ENCODE results near the gene KCNN1.

The KCNN1 gene

DNA sequence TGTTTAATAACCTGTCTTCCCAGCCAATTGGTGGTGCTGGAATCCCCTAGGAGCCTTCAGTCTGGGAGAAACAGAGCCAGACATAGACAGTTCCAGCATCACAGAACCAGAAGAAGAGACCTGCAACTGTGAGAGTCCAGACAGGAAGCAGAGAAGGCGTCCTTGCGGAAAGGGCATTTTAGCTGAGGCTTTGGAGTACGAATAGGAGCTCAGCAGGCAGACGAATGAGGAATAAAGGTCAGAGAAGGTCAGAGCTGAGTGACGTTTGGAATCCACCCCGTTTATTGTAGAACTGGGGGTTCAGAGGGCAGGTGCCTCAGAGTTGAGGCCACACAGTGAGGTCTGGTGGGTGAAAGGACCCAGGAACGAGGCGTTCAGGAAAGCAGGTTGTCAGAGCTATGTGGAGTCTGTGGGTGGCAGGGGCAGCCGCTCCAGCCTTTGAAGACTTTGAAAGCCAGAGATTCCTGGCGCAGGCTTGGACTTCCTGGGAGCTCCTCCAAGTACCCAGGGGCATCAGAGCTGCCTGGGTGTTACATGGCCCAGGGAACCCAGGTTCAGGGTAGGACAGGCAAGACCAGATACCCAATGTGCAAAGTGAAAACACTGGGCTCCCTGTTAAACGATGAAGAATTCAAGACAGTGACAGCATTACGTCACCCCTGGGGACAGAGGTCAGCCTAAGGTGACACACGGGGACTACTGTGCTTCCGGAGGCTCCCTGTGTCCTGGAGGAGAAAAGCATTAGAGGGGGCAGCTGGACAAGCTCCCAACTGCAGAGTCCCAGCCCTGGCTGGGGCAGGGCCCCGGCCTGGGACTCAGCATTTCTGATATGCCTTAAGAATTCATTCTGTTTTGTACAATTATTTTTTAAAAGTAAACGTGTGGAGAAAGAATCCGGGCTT, 46.6 kb downstream of the KCNN1 start:
- TF ChIP-seq, protein P1, sequence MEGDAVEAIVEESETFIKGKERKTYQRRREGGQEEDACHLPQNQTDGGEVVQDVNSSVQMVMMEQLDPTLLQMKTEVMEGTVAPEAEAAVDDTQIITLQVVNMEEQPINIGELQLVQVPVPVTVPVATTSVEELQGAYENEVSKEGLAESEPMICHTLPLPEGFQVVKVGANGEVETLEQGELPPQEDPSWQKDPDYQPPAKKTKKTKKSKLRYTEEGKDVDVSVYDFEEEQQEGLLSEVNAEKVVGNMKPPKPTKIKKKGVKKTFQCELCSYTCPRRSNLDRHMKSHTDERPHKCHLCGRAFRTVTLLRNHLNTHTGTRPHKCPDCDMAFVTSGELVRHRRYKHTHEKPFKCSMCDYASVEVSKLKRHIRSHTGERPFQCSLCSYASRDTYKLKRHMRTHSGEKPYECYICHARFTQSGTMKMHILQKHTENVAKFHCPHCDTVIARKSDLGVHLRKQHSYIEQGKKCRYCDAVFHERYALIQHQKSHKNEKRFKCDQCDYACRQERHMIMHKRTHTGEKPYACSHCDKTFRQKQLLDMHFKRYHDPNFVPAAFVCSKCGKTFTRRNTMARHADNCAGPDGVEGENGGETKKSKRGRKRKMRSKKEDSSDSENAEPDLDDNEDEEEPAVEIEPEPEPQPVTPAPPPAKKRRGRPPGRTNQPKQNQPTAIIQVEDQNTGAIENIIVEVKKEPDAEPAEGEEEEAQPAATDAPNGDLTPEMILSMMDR (conservative IDR thresholded peaks at IDR 0.05; ENCODE audit: low read depth, low read length): no peak
- no peak for DNase-seq (ENCODE audit: low read depth)
- H3K4me3 ChIP-seq (ENCODE audit: low read depth, low read length): no peak overlapping the region

DNA sequence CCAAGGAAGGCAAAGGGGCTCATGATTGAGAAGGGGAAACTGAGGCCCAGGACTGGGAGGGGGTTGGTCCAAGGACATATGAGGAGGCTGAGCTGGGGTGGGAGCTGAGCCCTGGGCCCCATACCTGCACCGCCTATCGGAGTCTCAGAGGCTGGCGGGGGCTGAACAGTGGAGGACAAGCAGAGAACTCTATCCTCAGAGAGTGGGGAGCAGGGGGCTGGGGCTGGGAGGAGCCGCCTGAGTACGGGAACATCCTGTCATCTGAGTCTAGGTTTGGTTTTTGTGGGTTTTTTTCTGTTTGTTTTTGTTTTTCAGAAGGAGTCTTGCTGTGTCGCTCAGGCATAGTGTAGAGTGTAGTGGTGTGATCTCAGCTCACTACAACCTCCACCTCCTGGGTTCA, 47.3 kb downstream of the KCNN1 start:
- peak; percentile 41 for DNase-seq (ENCODE audit: low read depth)
- TF ChIP-seq, protein P1 (conservative IDR thresholded peaks at IDR 0.05; ENCODE audit: low read depth, low read length): no peak
- no peak overlapping the region for H3K4me3 ChIP-seq (ENCODE audit: low read depth, low read length)

DNA sequence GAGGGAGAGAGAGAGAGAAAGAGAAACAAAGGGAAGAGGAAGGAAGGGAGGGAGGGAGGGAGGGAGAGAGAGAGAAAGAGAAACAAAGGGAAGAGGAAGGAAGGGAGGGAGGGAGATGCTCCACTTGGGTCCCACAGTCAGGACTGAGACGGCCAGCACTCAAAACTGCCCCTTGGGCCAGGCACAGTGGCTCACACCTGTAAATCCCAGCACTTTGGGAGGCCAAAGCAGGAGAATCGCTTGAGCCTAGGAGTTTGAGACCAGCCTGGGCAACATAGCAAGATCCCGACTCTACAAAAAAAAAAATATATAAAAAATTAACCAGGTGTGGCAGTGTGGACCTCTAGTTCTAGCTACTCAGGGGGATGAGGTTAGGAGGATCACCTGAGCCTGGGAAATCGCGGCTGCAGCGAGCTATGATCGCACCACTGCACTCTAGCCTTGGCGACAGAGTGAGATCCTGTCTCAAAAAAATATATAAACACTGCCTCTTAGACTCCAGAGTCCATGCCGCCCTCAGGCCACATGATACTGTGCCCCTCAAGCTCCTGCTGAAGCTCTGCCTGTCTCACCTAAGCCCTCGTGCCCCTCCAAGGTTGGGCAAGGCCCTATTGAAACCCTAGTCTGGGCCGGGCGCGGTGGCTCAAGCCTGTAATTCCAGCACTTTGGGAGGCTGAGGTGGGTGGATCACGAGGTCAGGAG, 49.5 kb downstream of the KCNN1 start:
- no peak overlapping the region for H3K4me3 ChIP-seq (ENCODE audit: low read depth, low read length)
- DNase-seq (ENCODE audit: low read depth): no peak
- TF ChIP-seq, protein P1 (conservative IDR thresholded peaks at IDR 0.05; ENCODE audit: low read depth, low read length): no peak

DNA sequence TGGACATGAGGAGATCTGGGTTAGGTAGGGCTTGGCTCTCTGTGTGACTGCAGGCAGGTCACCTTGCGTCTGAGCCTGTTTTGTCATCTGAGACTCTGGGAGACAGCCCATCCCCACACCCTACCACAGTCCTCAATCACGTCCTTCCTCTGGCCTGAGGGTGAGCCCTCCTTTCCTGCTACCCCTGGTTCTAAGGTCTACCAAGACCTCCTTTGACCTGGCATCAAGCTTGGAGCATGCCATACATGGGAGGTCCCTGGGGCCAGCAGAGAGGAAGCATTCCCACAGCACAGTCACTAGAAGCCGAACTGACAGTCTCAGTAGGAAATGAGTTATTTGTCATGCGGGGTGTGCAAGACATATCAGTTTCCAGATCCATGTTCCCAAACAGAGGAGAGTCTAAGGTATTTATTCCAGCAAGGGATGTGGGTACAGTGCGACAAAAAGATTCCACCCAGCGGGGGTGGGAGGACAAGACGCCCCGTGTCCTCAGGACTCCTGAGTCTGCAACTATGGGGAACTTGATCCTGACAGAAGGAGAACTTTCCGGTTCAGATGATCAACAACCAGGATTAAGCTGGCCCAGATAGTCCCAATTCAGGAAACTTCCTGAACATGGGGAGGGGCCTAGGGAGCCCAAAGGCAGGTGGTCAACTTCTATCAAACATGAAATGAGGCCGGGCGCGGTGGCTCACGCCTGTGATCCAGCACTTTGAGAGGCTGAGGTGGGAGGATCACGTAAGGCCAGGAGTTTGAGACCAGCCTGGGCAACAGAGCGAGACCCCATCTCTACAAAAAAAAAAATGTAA, 50.6 kb downstream of the KCNN1 start:
- TF ChIP-seq, protein P1 (conservative IDR thresholded peaks at IDR 0.05; ENCODE audit: low read depth, low read length): no peak
- DNase-seq (ENCODE audit: low read depth): peak; percentile 36
- no peak overlapping the region for H3K4me3 ChIP-seq (ENCODE audit: low read depth, low read length)

DNA sequence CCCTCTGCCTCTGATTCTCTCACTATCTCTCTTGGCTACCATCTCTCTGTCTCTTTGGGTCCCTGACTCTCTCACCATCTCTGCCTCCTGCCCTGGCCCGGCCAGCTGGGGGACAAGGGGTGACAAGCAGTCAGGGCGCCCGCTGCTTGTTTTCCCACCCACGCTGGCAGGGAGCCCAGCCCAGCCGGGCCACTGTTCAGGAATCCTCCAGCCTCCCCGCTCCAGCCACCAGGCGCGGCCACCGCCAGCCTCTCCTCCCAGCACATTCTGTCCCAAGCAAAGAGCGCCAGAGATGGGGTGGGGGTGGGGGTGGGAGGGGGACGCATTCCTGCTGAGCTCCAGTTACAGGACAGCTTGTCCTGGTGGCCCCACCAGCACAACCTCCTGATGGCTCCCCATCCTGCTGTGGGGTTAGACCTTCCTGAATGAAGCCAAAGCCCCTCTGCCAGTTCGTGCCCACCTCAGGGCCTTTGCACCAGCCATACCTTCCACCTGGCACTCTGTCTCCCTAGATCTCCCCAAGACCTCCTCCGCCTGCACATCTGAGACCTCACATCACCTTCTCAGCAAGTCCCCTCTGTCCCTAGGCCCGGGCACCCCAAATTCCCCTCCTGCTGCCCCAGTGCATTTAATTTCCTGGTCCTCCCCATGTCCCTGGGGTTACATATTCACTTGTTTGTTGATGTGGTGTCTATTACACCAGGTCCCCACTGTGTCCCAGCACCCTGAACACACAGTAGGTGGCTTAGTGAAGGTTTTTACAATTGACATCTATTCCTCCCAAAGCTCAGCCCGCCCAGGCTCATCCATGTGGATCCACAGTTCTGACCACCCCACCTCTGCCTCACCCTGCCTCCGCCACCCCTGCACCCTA, 53.5 kb downstream of the KCNN1 start:
- TF ChIP-seq, protein P1 (conservative IDR thresholded peaks at IDR 0.05; ENCODE audit: low read depth, low read length): no peak
- DNase-seq (ENCODE audit: low read depth): peak; percentile 77
- no peak overlapping the region for H3K4me3 ChIP-seq (ENCODE audit: low read depth, low read length)
